ENCODE measurements around the gene RBBP7. TPM values are rescaled to one million over a fixed set of nuclear protein-coding genes. Genes with fewer than 3 reads are reported as not detected.
A peak's percentile ranks its signal among the peaks of the same experiment; 100 is the strongest.
"Not testable (repeated sequence)": the region's sequence is repeated elsewhere in the genome, so short reads cannot be mapped to it uniquely, and the experiment has no call there.

Gene RBBP7
- total RNA-seq, 2 experiments from 2014 or later: 197 to 201 TPM

GRCh38 chrX:16868920-16869319 is 1.2 kb downstream of the RBBP7 start:
- intact Hi-C loops (cut with micrococcal nuclease): no loop called here
- ChIA-PET POLR2A (interaction anchor here (0.6 to 1.0 kb wide), 4 partner anchors 9 to 14 kb away, joined by 3 to 5 read pairs (median 4); no protein-coding TSS in a partner anchor), CTCF (no interaction called here)
- ATAC-seq (no peak), DNase-seq (no peak)
- no peak for TF ChIP-seq CTCF (IDR thresholded peaks at IDR 0.05)
- peaks cover 28% of the 10 kb centered on the region for H3K4me1 Mint-ChIP-seq (ENCODE audit: low read depth)
- peaks cover 26% of the 10 kb centered on the region for H3K36me3 Mint-ChIP-seq (ENCODE audit: low read depth)
- peak overlapping the region; percentile 93 for H3K27ac Mint-ChIP-seq
- no peaks in the 10 kb centered on the region for H3K9me3 Mint-ChIP-seq
- no peaks in the 10 kb centered on the region for H3K27me3 Mint-ChIP-seq
- H3K4me3 Mint-ChIP-seq: peak overlapping the region; percentile 96

- intact Hi-C loops (cut with micrococcal nuclease): no loop called here
- Mint-ChIP-seq H3K27ac (peak overlapping the region; percentile 59), H3K4me3 (peak overlapping the region; percentile 96), H3K9me3 (no peaks in the 10 kb centered on the region), H3K4me1 (ENCODE audit: low read depth) (peaks cover 28% of the 10 kb centered on the region), H3K27me3 (no peaks in the 10 kb centered on the region), H3K36me3 (ENCODE audit: low read depth) (peaks cover 33% of the 10 kb centered on the region)
- no peak for ATAC-seq
- ChIA-PET POLR2A (interaction anchor here (0.7 to 1.1 kb wide), 3 partner anchors 11 to 28 kb away, joined by 3 to 4 read pairs (median 3); no protein-coding TSS in a partner anchor), CTCF (interaction anchor here (0.6 to 0.9 kb wide), 2 partner anchors 10 to 38 kb away, joined by 4 read pairs; no protein-coding TSS in a partner anchor)
- TF ChIP-seq CTCF (IDR thresholded peaks at IDR 0.05): no peak
- no peak for DNase-seq
Observed at GRCh38 chrX:16867947-16868346, 2.2 kb downstream of the RBBP7 start.

GRCh38 chrX:16862829-16863228 is 7.3 kb downstream of the RBBP7 start:
- DNase-seq (no peak), ATAC-seq (no peak)
- H3K4me3 Mint-ChIP-seq: no peak overlapping the region
- no peaks in the 10 kb centered on the region for H3K9me3 Mint-ChIP-seq
- POLR2A ChIA-PET: no interaction called here
- no peak overlapping the region for H3K27ac Mint-ChIP-seq
- intact Hi-C loops (cut with micrococcal nuclease): no loop called here
- peaks cover 35% of the 10 kb centered on the region for H3K4me1 Mint-ChIP-seq (ENCODE audit: low read depth)
- no peaks in the 10 kb centered on the region for H3K27me3 Mint-ChIP-seq
- H3K36me3 Mint-ChIP-seq (ENCODE audit: low read depth): peaks cover 42% of the 10 kb centered on the region
- CTCF ChIA-PET: no interaction called here
- no peak for TF ChIP-seq CTCF (IDR thresholded peaks at IDR 0.05)

- ChIA-PET CTCF (interaction anchor here (1.5 kb wide), 1 partner anchor 10 kb away, joined by 6 read pairs; no protein-coding TSS in a partner anchor), POLR2A (interaction anchor here (0.8 to 1.8 kb wide), 2 partner anchors 11 to 13 kb away, joined by 4 read pairs; no protein-coding TSS in a partner anchor)
- Mint-ChIP-seq H3K4me3 (no peak overlapping the region), H3K9me3 (no peaks in the 10 kb centered on the region), H3K27ac (peak overlapping the region; percentile 66), H3K4me1 (ENCODE audit: low read depth) (peaks cover 56% of the 10 kb centered on the region), H3K36me3 (ENCODE audit: low read depth) (peaks cover 66% of the 10 kb centered on the region), H3K27me3 (no peaks in the 10 kb centered on the region)
- intact Hi-C loops (cut with micrococcal nuclease): no loop called here
- DNase-seq (no peak), ATAC-seq (no peak)
- TF ChIP-seq CTCF (IDR thresholded peaks at IDR 0.05): no peak
Observed at GRCh38 chrX:16856744-16857143, 13.4 kb downstream of the RBBP7 start.

GRCh38 chrX:16856076-16856404 is 14.1 kb downstream of the RBBP7 start:
- peak overlapping the region; percentile 86 for H3K27ac Mint-ChIP-seq
- intact Hi-C loops (cut with micrococcal nuclease); H3K9me3 Mint-ChIP-seq; H3K27me3 Mint-ChIP-seq; H3K4me3 Mint-ChIP-seq; CTCF ChIA-PET: not testable (repeated sequence)
- DNase-seq (peak; percentile 65), ATAC-seq (peak; percentile 72)
- peaks cover 70% of the 10 kb centered on the region for H3K36me3 Mint-ChIP-seq (ENCODE audit: low read depth)
- peaks cover 60% of the 10 kb centered on the region for H3K4me1 Mint-ChIP-seq (ENCODE audit: low read depth)
- POLR2A ChIA-PET: interaction anchor here (1.3 to 1.8 kb wide), 2 partner anchors 9 to 12 kb away, joined by 4 to 5 read pairs; no protein-coding TSS in a partner anchor

Measured in activated CD8-positive, alpha-beta T cell treated with anti-CD3 and anti-CD28 coated beads for 36 hours (primary cell).